Lower lobe of right lung (tissue), 2 donors: Measurements from ENCODE around the gene NEK8. TPM values are rescaled to one million over a fixed set of nuclear protein-coding genes. Genes with fewer than 3 reads are reported as not detected.
A peak's percentile ranks its signal among the peaks of the same experiment; 100 is the strongest.
"Not testable (repeated sequence)": the region's sequence is repeated elsewhere in the genome, so short reads cannot be mapped to it uniquely, and the experiment has no call there.

Source experiments
- ATAC-seq, 2 donors: fragments of 200-7000 bp; cut with Tn5 transposase; one replicate each; pipeline ENCODE4 v1.9.1; 2020 to 2022; ENCODE audit warnings: mild to moderate bottlenecking in 2 of 2, moderate library complexity in 2 of 2
- DNase-seq: peaks from one replicate; pipeline ENCODE4 v3.0.0-alpha.2; 2020
- H3K27ac ChIP-seq: fragments of 200-600 bp; one replicate; pipeline ENCODE4 v1.8.0; 2022
- H3K27me3 ChIP-seq: fragments of 200-600 bp; one replicate; pipeline ENCODE4 v1.8.0; 2022; ENCODE audit warnings: low read depth
- H3K36me3 ChIP-seq: fragments of 200-600 bp; one replicate; pipeline ENCODE4 v1.8.0; 2022; ENCODE audit warnings: mild to moderate bottlenecking
- H3K4me1 ChIP-seq: fragments of 200-600 bp; one replicate; pipeline ENCODE4 v1.8.0; 2022
- H3K4me3 ChIP-seq: fragments of 200-600 bp; one replicate; pipeline ENCODE4 v1.8.0; 2022; ENCODE audit warnings: mild to moderate bottlenecking
- H3K9me3 ChIP-seq: fragments of 200-600 bp; one replicate; pipeline ENCODE4 v1.8.0; 2022
- intact Hi-C: fragments of 100-400 bp; cut with DNase I; formaldehyde crosslinking; loops from one replicate; pipeline ENCODE4 v1.11.0; 2022
- total RNA-seq: library from RNA; stranded (reverse); fragmentation: NEBNext Ultra II Directional; extraction: Animal tissue kit (Norgen Biotek cat#: 25700); gene quantifications from one replicate; pipeline ENCODE4 v1.2.1, GENCODE V29; 2021
- TF ChIP-seq, protein P1 (sequence below): fragments of 200-600 bp; IDR thresholded peaks from one replicate; pipeline ENCODE4 v1.8.0; 2022; ENCODE audit warnings: antibody characterized with exemption, mild to moderate bottlenecking
- donor health status: DM: no; HTN: yes; CAD: no; lungs with severe emphysema.

Gene NEK8
- total RNA-seq, 1 donor from 2014 or later: 11.3 TPM

DNA sequence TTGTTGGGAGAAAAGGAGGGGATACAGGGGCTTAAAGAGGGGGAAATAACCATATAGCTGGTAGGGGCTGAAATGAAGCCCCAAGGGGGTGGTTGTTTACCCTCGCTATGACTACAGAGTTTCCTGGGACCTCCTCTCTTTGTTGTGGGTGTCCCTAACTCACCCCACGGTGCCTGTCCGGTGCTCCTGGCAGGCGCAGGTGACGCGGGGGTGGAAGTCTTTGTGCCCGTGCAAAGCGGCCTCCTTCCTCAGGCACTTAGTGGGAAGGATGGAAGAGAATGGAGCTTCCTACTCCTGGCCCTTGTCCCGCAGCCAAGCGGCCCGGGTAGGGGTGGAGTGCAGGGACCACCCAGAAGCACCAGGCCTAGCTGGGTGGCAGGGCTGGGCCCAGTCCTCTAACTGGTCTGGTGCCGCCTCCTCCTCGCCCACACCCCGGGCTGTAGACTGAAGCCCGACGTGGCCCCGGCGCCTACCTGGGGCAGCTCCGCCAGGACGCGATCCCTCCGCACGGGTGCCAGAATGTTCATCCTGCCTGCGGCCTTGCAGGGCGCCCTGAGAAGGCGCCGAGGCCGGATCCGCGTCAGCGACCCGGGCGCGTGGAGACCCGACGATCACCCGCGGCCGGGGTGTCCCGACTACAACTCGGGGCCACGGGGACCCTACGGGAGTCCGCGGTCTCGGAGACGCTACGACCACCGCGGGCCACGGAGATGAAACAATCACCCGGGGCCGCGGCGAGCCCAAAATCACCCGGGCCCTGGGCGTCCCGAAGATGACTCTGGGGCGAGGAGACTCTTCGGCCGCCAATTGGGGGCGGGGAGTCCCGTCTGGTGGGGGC lies 11.6 kb upstream of the NEK8 start:
- no peaks in the 10 kb centered on the region for H3K27me3 ChIP-seq
- no peaks in the 10 kb centered on the region for H3K9me3 ChIP-seq
- H3K27ac ChIP-seq: peak overlapping the region; percentile 90
- peak overlapping the region; percentile 72 for H3K4me3 ChIP-seq
- peaks cover 54% of the 10 kb centered on the region for H3K4me1 ChIP-seq
- TF ChIP-seq, protein P1, sequence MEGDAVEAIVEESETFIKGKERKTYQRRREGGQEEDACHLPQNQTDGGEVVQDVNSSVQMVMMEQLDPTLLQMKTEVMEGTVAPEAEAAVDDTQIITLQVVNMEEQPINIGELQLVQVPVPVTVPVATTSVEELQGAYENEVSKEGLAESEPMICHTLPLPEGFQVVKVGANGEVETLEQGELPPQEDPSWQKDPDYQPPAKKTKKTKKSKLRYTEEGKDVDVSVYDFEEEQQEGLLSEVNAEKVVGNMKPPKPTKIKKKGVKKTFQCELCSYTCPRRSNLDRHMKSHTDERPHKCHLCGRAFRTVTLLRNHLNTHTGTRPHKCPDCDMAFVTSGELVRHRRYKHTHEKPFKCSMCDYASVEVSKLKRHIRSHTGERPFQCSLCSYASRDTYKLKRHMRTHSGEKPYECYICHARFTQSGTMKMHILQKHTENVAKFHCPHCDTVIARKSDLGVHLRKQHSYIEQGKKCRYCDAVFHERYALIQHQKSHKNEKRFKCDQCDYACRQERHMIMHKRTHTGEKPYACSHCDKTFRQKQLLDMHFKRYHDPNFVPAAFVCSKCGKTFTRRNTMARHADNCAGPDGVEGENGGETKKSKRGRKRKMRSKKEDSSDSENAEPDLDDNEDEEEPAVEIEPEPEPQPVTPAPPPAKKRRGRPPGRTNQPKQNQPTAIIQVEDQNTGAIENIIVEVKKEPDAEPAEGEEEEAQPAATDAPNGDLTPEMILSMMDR: no peak
- H3K36me3 ChIP-seq: peaks cover 34% of the 10 kb centered on the region
- peak; percentile 1 to 3 for ATAC-seq
- intact Hi-C loops: no loop called here
- peak; percentile 67 for DNase-seq

DNA sequence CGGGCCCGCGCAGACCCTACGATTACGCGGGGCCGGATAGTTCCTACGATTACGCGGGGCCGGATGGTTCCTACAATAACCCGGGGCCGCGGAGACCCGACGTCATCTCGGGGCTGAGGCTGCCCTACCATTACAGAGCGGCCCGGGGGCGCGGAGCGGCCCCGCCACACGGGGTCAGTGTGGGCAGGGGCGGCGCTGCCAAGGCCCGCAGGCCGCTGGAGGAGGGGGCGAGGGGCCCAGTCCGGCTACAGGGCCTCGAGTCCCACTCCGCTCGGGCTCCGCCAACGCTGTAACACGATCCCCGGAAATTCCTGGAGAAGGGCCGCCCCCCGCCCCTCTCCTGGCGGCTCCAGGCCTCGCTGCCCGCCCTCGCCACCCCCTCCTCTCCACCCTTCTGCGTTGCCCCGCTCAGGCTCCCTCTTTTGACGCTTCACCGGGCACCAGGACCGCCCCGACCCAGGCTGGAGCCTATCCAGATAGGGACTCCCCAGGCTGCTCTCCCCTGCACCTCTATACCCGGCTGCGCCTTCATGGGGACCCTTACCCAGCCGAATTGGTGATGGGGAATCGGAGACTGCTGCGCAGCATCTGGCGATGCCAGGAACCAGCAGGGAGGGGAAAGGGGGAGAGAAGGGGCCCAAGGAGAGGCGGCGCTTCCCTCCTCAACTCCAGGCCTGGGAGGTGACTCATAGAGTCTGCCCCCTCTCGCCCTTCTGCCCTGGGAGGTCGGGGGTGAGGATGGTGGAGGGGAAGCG lies 10.8 kb upstream of the NEK8 start, which contains the start of gene RAB34:
Gene RAB34 (minus strand): TSS at position 291 of the 755 bp plus-strand sequence. CDS start 602 bp downstream, outside the sequence.
- peaks cover 42% of the 10 kb centered on the region for H3K36me3 ChIP-seq
- intact Hi-C loops: no loop called here
- ATAC-seq (peak; percentile 61 to 75), DNase-seq (peak; percentile 86)
- no peaks in the 10 kb centered on the region for H3K9me3 ChIP-seq
- TF ChIP-seq, protein P1: peak; percentile 25
- peak within 1 kb of the TSS; percentile 90 for H3K27ac ChIP-seq
- peak within 1 kb of the TSS; percentile 72 for H3K4me3 ChIP-seq
- H3K27me3 ChIP-seq: no peaks in the 10 kb centered on the region
- peaks cover 55% of the 10 kb centered on the region for H3K4me1 ChIP-seq

DNA sequence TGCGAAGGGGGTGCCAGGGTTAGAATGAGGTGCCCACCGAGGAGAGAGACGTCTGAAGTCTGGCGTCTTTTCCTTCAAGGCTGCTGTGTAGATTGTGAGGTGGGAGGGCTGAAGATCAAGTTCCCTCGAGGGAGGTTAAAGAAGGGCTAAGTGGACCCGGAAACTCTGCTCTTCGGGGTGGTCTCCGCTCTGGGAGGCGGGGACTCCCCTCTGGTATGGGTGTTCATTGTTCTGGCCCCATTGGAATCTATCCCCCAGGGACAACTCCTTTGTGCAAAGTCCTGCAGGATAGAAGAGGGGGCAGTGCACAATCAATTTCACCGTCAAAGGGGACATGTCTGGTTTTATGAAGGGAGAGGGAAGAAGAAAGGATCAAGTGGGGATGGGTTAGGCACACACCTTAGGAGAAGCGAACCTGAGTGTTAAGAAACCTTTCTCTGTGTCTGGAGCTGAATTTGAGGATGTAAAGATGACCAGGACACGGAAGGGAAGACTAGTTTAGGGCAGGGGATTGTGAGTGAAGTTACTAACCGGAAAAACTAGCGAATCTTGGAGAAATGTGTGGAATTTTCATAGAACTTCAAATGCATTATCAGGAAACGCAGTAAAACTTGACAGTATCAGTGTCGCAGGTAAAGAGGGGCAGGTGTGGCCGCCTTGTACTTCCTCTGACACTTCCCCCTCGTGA lies 10.1 kb upstream of the NEK8 start:
- H3K27ac ChIP-seq: peak overlapping the region; percentile 90
- ATAC-seq (no peak), DNase-seq (no peak)
- H3K27me3 ChIP-seq: no peaks in the 10 kb centered on the region
- H3K4me1 ChIP-seq: peaks cover 62% of the 10 kb centered on the region
- H3K9me3 ChIP-seq: no peaks in the 10 kb centered on the region
- TF ChIP-seq, protein P1: no peak
- H3K36me3 ChIP-seq: peaks cover 49% of the 10 kb centered on the region
- H3K4me3 ChIP-seq: peak overlapping the region; percentile 96
- intact Hi-C loops: no loop called here

DNA sequence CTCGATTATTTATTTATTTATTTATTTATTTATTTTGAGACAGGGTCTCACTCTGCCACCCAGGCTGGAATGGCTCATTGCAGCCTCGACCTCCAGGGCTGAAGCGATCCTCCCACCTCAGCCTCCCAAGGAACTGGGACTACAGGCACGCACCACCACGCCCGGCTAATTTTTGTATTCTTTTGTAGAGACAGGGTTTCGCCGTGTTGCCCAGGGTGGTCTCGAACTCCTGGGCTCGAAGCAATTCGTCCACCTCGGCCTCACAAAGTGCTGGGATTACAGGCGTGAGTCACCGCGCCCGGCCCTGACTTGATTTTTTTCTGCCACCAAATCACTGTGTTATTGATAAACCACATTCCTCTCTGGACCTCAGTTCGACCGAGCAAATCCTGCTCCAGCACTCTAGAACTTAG lies 9.6 kb upstream of the NEK8 start:
- TF ChIP-seq, protein P1: no peak
- no peak for ATAC-seq
- DNase-seq: no peak
- no peaks in the 10 kb centered on the region for H3K27me3 ChIP-seq
- H3K4me1 ChIP-seq: peaks cover 66% of the 10 kb centered on the region
- intact Hi-C loops: no loop called here
- H3K36me3 ChIP-seq: peaks cover 50% of the 10 kb centered on the region
- H3K4me3 ChIP-seq: peak overlapping the region; percentile 96
- H3K27ac ChIP-seq: peak overlapping the region; percentile 90
- H3K9me3 ChIP-seq: no peaks in the 10 kb centered on the region

DNA sequence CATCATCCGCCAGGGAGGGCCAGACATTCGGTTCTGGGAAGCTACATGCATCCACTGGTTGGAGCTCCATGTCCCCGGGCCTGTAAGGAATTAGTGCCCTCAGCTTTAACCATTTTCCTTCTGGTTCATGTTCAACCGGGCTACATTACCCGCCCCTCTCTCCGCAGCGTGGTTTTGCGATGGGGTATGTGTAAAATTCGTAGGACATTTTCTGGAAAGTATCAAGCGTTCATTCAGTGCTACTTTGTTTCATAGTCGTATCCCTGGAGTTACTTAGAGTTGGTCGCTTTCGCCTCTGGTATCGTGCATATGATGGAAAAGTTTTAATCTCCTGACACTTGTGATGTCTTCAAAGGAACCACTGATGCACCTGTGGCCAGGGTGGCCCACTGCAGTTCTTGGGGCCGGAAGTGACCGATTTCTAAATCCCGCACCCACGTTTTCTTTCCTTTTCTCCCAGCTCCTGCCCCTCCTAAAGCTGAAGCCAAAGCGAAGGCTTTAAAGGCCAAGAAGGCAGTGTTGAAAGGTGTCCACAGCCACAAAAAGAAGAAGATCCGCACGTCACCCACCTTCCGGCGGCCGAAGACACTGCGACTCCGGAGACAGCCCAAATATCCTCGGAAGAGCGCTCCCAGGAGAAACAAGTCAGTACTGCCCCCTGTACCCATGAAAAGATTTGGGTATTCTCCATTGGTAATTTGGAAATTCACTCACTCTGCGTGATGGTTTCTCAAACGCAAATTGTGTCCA lies 8.2 kb upstream of the NEK8 start:
- intact Hi-C loops: no loop called here
- H3K4me3 ChIP-seq: peak overlapping the region; percentile 96
- ATAC-seq (no peak), DNase-seq (no peak)
- TF ChIP-seq, protein P1: no peak
- peak overlapping the region; percentile 90 for H3K27ac ChIP-seq
- H3K36me3 ChIP-seq: peaks cover 44% of the 10 kb centered on the region
- no peaks in the 10 kb centered on the region for H3K9me3 ChIP-seq
- H3K4me1 ChIP-seq: peaks cover 80% of the 10 kb centered on the region
- H3K27me3 ChIP-seq: no peaks in the 10 kb centered on the region

DNA sequence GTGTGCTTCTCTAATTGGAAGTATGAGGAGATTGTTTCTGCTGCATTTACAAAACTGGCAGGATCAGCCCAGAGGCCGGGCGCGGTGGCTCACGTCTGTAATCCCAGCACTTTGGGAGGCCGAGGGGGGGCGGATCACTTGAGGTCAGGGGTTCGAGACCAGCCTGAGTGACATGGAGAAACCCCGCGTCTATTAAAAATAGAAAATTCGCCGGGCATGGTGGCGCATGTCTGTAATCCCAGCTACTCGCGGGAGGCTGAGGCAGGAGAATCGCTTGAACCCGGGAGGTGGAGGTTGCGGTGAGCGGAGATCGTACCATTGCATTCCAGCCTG lies 7.6 kb upstream of the NEK8 start:
- H3K27ac ChIP-seq, H3K27me3 ChIP-seq, intact Hi-C loops, ATAC-seq, H3K9me3 ChIP-seq, DNase-seq: not testable (repeated sequence)
- peaks cover 85% of the 10 kb centered on the region for H3K4me1 ChIP-seq
- peak overlapping the region; percentile 96 for H3K4me3 ChIP-seq
- peaks cover 39% of the 10 kb centered on the region for H3K36me3 ChIP-seq
